Psoas muscle (tissue), 8 donors: Measurements from ENCODE around the gene TLE4. TPM values are rescaled to one million over a fixed set of nuclear protein-coding genes. Genes with fewer than 3 reads are reported as not detected.
A peak's percentile ranks its signal among the peaks of the same experiment; 100 is the strongest.
"Not testable (repeated sequence)": the region's sequence is repeated elsewhere in the genome, so short reads cannot be mapped to it uniquely, and the experiment has no call there.

Experiments used
- ATAC-seq, 4 donors: fragments of 200-7000 bp; cut with Tn5 transposase; one replicate each; pipeline ENCODE4 v1.9.1; 2020; ENCODE audit warnings: moderate library complexity in 3 of 4, mild to moderate bottlenecking in 2 of 4
- DNase-seq, 2 donors: peaks; one replicate each; pipeline ENCODE4 v3.0.0-alpha.2; 2020
- H3K27ac ChIP-seq: fragments of 200-600 bp; one replicate; pipeline ENCODE4 v1.8.0; 2022
- H3K27me3 ChIP-seq, 3 donors: fragments of 200-600 bp in 1 of 3; one replicate each; pipeline versions ENCODE4 v1.6.1 to v1.8.0; 2013 to 2022; ENCODE audit warnings: low read length in 2 of 3, mild to moderate bottlenecking in 2 of 3, moderate library complexity in 1 of 3; ENCODE audit not compliant: insufficient read depth in 3 of 3
- H3K36me3 ChIP-seq, 2 donors: fragments of 200-600 bp in 1 of 2; one replicate each; pipeline versions ENCODE4 v1.6.1 to v1.8.0; 2013 to 2022; ENCODE audit warnings: low read depth in 1 of 2, mild to moderate bottlenecking in 1 of 2, moderate library complexity in 1 of 2; ENCODE audit not compliant: insufficient read depth in 1 of 2
- H3K4me1 ChIP-seq: fragments of 200-600 bp; one replicate; pipeline ENCODE4 v1.8.0; 2022
- H3K4me3 ChIP-seq: fragments of 200-600 bp; one replicate; pipeline ENCODE4 v1.8.0; 2022; ENCODE audit warnings: mild to moderate bottlenecking
- H3K9me3 ChIP-seq: fragments of 200-600 bp; one replicate; pipeline ENCODE4 v1.8.0; 2022
- CTCF ChIP-seq: fragments of 200-600 bp; IDR thresholded peaks from one replicate; pipeline ENCODE4 v1.8.0; 2022; ENCODE audit warnings: antibody characterized with exemption
- WGBS, 3 donors: extraction: QIAGEN DNeasy Blood & Tissue Kit; methylation state at CpG; one replicate each; pipeline versions ENCODE4 v1.1.6 to v1.1.7; 2013; 5-methylcytosine and 5-hydroxymethylcytosine counted together
- intact Hi-C, 2 donors: fragments of 100-400 bp; cut with DNase I; formaldehyde crosslinking; loops; one replicate each; pipeline versions ENCODE4 v1.11.0 to v1.14.2; 2022
- polyA plus RNA-seq, 3 donors: library from polyadenylated mRNA; stranded (reverse); fragments of 200-250 nt; gene quantifications; one replicate each; pipeline ENCODE4 v1.2.3, GENCODE V29; 2013
- total RNA-seq, 4 donors: library from RNA; stranded (reverse); fragmentation: NEBNext Ultra II Directional in 2 of 4; extraction: Animal tissue kit (Norgen Biotek cat#: 25700) in 2 of 4; gene quantifications; one replicate each; pipeline versions ENCODE4 v1.2.1 to v1.2.4, GENCODE V29; 2021 to 2023
- donor health status: healthy with polysubstance abuse.
- donor health status: DM: no; HTN: no; CAD: no; lungs with moderate emphysema.
- donor health status: Bipolar disorder and iron deficiency.
- donor health status: healthy.
- donor health status: DM: yes; HTN: yes; CAD: no.
- donor health status: DM: no; HTN: no; CAD: no.
- donor health status: DM: no; HTN: no; CAD: no.
- donor health status: DM: yes; HTN: yes; CAD: no.

Gene TLE4
- total and polyA plus RNA-seq, 7 donors: 5.1 to 51.9 (median 18.5) TPM

DNA sequence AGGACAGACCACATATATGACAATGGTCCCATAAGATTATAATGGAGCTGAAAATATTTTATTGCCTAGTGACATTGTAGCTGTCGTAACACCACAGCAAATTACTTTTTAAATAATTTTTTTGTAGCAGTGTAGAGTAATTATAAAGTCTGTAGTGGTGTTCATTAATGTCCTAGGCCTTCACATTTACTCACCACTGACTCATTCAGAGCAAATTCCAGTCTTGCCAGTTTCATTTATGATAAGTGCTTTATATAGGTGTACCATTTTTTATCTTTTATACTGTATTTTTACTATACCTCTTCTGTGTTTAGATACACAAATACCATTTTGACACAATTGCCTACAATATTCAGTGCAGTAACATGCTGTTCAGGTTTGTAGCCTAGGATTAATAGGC, 67.6 kb downstream of the TLE4 start:
- H3K4me1 ChIP-seq: peaks cover 9% of the 10 kb centered on the region
- no peak overlapping the region for H3K4me3 ChIP-seq
- TF ChIP-seq CTCF: no peak
- H3K27me3 ChIP-seq: no peaks in the 10 kb centered on the region
- WGBS, 3 donors: 91 to 100% (median 96%) methylated on average over 1 of the region's 1 CpG
- no peaks in the 10 kb centered on the region for H3K9me3 ChIP-seq
- ATAC-seq (no peak), DNase-seq (no peak)
- H3K36me3 ChIP-seq: no peaks in the 10 kb centered on the region
- H3K27ac ChIP-seq: no peak overlapping the region
- intact Hi-C loops: no loop called here

- WGBS, 3 donors: 92 to 98% (median 97%) methylated on average over 3 of the region's 3 CpGs
- DNase-seq, H3K27ac ChIP-seq, H3K4me3 ChIP-seq, intact Hi-C loops, H3K9me3 ChIP-seq, H3K27me3 ChIP-seq, ATAC-seq, H3K36me3 ChIP-seq: not testable (repeated sequence)
- H3K4me1 ChIP-seq: peaks cover 11% of the 10 kb centered on the region
Observed at GRCh38 chr9:79640067-79640466, 68.3 kb downstream of the TLE4 start.

GRCh38 chr9:79641070-79641469, 69.3 kb downstream of the TLE4 start:
- intact Hi-C loops: no loop called here
- Histone ChIP-seq H3K4me3 (no peak overlapping the region), H3K4me1 (peaks cover 11% of the 10 kb centered on the region), H3K36me3 (no peaks in the 10 kb centered on the region), H3K9me3 (no peaks in the 10 kb centered on the region), H3K27ac (no peak overlapping the region), H3K27me3 (no peaks in the 10 kb centered on the region)
- TF ChIP-seq CTCF: no peak
- DNase-seq (no peak), ATAC-seq (no peak)
- 70 to 90% (median 72%) methylated on average over 1 of the region's 1 CpG for WGBS, 3 donors

DNA sequence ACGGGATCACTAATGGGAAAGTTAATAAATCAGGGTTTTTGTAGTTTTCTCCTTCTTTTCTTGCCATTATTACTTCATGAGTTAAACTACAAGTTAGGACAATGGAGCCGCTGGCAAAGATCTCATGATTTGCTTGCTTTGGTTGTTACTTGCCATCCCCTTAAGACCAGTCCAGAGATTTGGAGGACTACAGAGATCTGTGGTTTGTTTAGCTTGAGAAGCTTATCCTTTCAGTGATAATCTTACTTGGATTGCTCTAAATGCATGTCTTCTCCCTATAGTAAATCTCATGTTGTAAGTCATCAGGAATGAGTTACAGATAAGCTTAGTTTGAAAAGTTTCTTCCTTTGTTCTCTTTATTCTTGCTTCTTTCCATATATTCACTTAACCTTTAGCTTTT, 70.9 kb downstream of the TLE4 start:
- H3K9me3 ChIP-seq: no peaks in the 10 kb centered on the region
- no peak for DNase-seq
- no peaks in the 10 kb centered on the region for H3K36me3 ChIP-seq
- no peak overlapping the region for H3K27ac ChIP-seq
- TF ChIP-seq CTCF: no peak
- H3K27me3 ChIP-seq: no peaks in the 10 kb centered on the region
- intact Hi-C loops: no loop called here
- ATAC-seq: no peak
- H3K4me1 ChIP-seq: peaks cover 11% of the 10 kb centered on the region
- H3K4me3 ChIP-seq: no peak overlapping the region
- WGBS, 3 donors: 95 to 98% (median 97%) methylated on average over 2 of the region's 2 CpGs

- peaks cover 11% of the 10 kb centered on the region for H3K4me1 ChIP-seq
- no peak for TF ChIP-seq CTCF
- H3K27me3 ChIP-seq: no peaks in the 10 kb centered on the region
- intact Hi-C loops: no loop called here
- no peaks in the 10 kb centered on the region for H3K36me3 ChIP-seq
- no peak overlapping the region for H3K4me3 ChIP-seq
- DNase-seq (no peak), ATAC-seq (peak in 1 of 4 donors; percentile 26)
- H3K27ac ChIP-seq: peak overlapping the region; percentile 56
- WGBS, 3 donors: 71 to 95% (median 83%) methylated on average over 6 of the region's 6 CpGs
- no peaks in the 10 kb centered on the region for H3K9me3 ChIP-seq
Observed at GRCh38 chr9:79644048-79644447, 72.3 kb downstream of the TLE4 start.
